ENCODE measurements around the gene GMFB.

- TF ChIP-seq POLR2A (IDR thresholded peaks at IDR 0.05) = no peak
- TF ChIP-seq, protein P1, sequence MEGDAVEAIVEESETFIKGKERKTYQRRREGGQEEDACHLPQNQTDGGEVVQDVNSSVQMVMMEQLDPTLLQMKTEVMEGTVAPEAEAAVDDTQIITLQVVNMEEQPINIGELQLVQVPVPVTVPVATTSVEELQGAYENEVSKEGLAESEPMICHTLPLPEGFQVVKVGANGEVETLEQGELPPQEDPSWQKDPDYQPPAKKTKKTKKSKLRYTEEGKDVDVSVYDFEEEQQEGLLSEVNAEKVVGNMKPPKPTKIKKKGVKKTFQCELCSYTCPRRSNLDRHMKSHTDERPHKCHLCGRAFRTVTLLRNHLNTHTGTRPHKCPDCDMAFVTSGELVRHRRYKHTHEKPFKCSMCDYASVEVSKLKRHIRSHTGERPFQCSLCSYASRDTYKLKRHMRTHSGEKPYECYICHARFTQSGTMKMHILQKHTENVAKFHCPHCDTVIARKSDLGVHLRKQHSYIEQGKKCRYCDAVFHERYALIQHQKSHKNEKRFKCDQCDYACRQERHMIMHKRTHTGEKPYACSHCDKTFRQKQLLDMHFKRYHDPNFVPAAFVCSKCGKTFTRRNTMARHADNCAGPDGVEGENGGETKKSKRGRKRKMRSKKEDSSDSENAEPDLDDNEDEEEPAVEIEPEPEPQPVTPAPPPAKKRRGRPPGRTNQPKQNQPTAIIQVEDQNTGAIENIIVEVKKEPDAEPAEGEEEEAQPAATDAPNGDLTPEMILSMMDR (IDR thresholded peaks at IDR 0.05) = no peak
- no peak for TF ChIP-seq POLR2AphosphoS5 (IDR thresholded peaks at IDR 0.05)
- TF ChIP-seq EP300 (IDR thresholded peaks at IDR 0.05) = no peak
Observed at GRCh38 chr14:54459106-54459505, 29.7 kb downstream of the GMFB start.

All from stomach (tissue), 4 donors.